ENCODE results near the gene ICAM1.

ICAM1 gene

GRCh38 chr19:10260141-10260584, 10.8 kb upstream of the ICAM1 start:
- Histone ChIP-seq H3K27ac (ENCODE audit: low read depth, low read length) (no peak overlapping the region), H3K9ac (ENCODE audit: low read depth, low read length) (no peak overlapping the region)

GRCh38 chr19:10262771-10263170, 8.1 kb upstream of the ICAM1 start:
- Histone ChIP-seq H3K36me3 (ENCODE audit: insufficient read depth, low read length) (peaks cover 10% of the 10 kb centered on the region), H3K27ac (ENCODE audit: low read depth, low read length) (no peak overlapping the region), H3K9me3 (ENCODE audit: insufficient read depth, low read depth, low read length) (no peaks in the 10 kb centered on the region), H3K27me3 (ENCODE audit: insufficient read depth, low read length) (no peaks in the 10 kb centered on the region), H3K4me1 (ENCODE audit: insufficient read depth, low read length) (no peaks in the 10 kb centered on the region), H3K9ac (ENCODE audit: low read depth, low read length) (no peak overlapping the region), H3K4me3 (ENCODE audit: low read length) (no peak overlapping the region)
- 90% methylated on average over 7 of the region's 7 CpGs for WGBS

More at GRCh38 chr19:10260141-10260584, 10.8 kb upstream of the ICAM1 start:
- 92% methylated on average over 8 of the region's 8 CpGs for WGBS
- Histone ChIP-seq H3K9me3 (ENCODE audit: insufficient read depth, low read depth, low read length) (no peaks in the 10 kb centered on the region), H3K4me1 (ENCODE audit: insufficient read depth, low read length) (no peaks in the 10 kb centered on the region), H3K27me3 (ENCODE audit: insufficient read depth, low read length) (no peaks in the 10 kb centered on the region), H3K36me3 (ENCODE audit: insufficient read depth, low read length) (peaks cover 32% of the 10 kb centered on the region), H3K4me3 (ENCODE audit: low read length) (no peak overlapping the region)

GRCh38 chr19:10266706-10267105, 4.2 kb upstream of the ICAM1 start:
- Histone ChIP-seq H3K4me3 (ENCODE audit: low read length) (no peak overlapping the region), H3K9ac (ENCODE audit: low read depth, low read length) (no peak overlapping the region), H3K27ac (ENCODE audit: low read depth, low read length) (no peak overlapping the region), H3K4me1 (ENCODE audit: insufficient read depth, low read length) (no peaks in the 10 kb centered on the region), H3K9me3 (ENCODE audit: insufficient read depth, low read depth, low read length) (no peaks in the 10 kb centered on the region), H3K27me3 (ENCODE audit: insufficient read depth, low read length) (peaks cover 34% of the 10 kb centered on the region), H3K36me3 (ENCODE audit: insufficient read depth, low read length) (no peaks in the 10 kb centered on the region)
- 97% methylated on average over 7 of the region's 7 CpGs for WGBS

GRCh38 chr19:10268071-10268470, 2.8 kb upstream of the ICAM1 start:
- 86% methylated on average over 6 of the region's 6 CpGs for WGBS
- Histone ChIP-seq H3K4me1 (ENCODE audit: insufficient read depth, low read length) (no peaks in the 10 kb centered on the region), H3K9me3 (ENCODE audit: insufficient read depth, low read depth, low read length) (no peaks in the 10 kb centered on the region), H3K27ac (ENCODE audit: low read depth, low read length) (no peak overlapping the region), H3K36me3 (ENCODE audit: insufficient read depth, low read length) (no peaks in the 10 kb centered on the region), H3K9ac (ENCODE audit: low read depth, low read length) (no peak overlapping the region), H3K4me3 (ENCODE audit: low read length) (no peak overlapping the region), H3K27me3 (ENCODE audit: insufficient read depth, low read length) (peaks cover 45% of the 10 kb centered on the region)

- peaks cover 45% of the 10 kb centered on the region for H3K27me3 ChIP-seq (ENCODE audit: insufficient read depth, low read length)
- H3K27ac ChIP-seq (ENCODE audit: low read depth, low read length): no peak overlapping the region
- H3K4me3 ChIP-seq (ENCODE audit: low read length): peak overlapping the region; percentile 49
- WGBS: 9% methylated on average over 59 of the region's 59 CpGs
- H3K36me3 ChIP-seq (ENCODE audit: insufficient read depth, low read length): no peaks in the 10 kb centered on the region
- no peak overlapping the region; the same call in 1 of the 2 replicates for H3K9ac ChIP-seq (ENCODE audit: low read depth, low read length)
- H3K9me3 ChIP-seq (ENCODE audit: insufficient read depth, low read depth, low read length): no peaks in the 10 kb centered on the region
- H3K4me1 ChIP-seq (ENCODE audit: insufficient read depth, low read length): no peaks in the 10 kb centered on the region
Measured at GRCh38 chr19:10269333-10270179, 1.4 kb upstream of the ICAM1 start.

GRCh38 chr19:10270180-10270615, 722 bp upstream of the ICAM1 start:
- Histone ChIP-seq H3K27ac (ENCODE audit: low read depth, low read length) (no peak overlapping the region), H3K27me3 (ENCODE audit: insufficient read depth, low read length) (peaks cover 45% of the 10 kb centered on the region), H3K36me3 (ENCODE audit: insufficient read depth, low read length) (no peaks in the 10 kb centered on the region), H3K9ac (ENCODE audit: low read depth, low read length) (peak overlapping the region; percentile 7; the same call in 1 of the 2 replicates), H3K4me3 (ENCODE audit: low read length) (peak overlapping the region; percentile 49), H3K9me3 (ENCODE audit: insufficient read depth, low read depth, low read length) (no peaks in the 10 kb centered on the region), H3K4me1 (ENCODE audit: insufficient read depth, low read length) (no peaks in the 10 kb centered on the region)
- 8% methylated on average over 37 of the region's 37 CpGs for WGBS

- Histone ChIP-seq H3K36me3 (ENCODE audit: insufficient read depth, low read length) (0 out of 2 replicates have a peak, but pooled peaks cover 2% of the 10 kb centered on the region), H3K4me3 (ENCODE audit: low read length) (peak overlapping the region; percentile 49), H3K27ac (ENCODE audit: low read depth, low read length) (no peak overlapping the region), H3K9ac (ENCODE audit: low read depth, low read length) (no peak overlapping the region), H3K27me3 (ENCODE audit: insufficient read depth, low read length) (peaks cover 45% of the 10 kb centered on the region), H3K9me3 (ENCODE audit: insufficient read depth, low read depth, low read length) (no peaks in the 10 kb centered on the region), H3K4me1 (ENCODE audit: insufficient read depth, low read length) (no peaks in the 10 kb centered on the region)
- WGBS: 62% methylated on average over 12 of the region's 12 CpGs
Measured at GRCh38 chr19:10271543-10272086, 695 bp downstream of the ICAM1 start.

GRCh38 chr19:10274589-10274988, 3.7 kb downstream of the ICAM1 start:
- Histone ChIP-seq H3K9ac (ENCODE audit: low read depth, low read length) (no peak overlapping the region), H3K27ac (ENCODE audit: low read depth, low read length) (no peak overlapping the region), H3K36me3 (ENCODE audit: insufficient read depth, low read length) (0 out of 2 replicates have a peak, but pooled peaks cover 2% of the 10 kb centered on the region), H3K4me1 (ENCODE audit: insufficient read depth, low read length) (no peaks in the 10 kb centered on the region), H3K4me3 (ENCODE audit: low read length) (no peak overlapping the region), H3K9me3 (ENCODE audit: insufficient read depth, low read depth, low read length) (no peaks in the 10 kb centered on the region), H3K27me3 (ENCODE audit: insufficient read depth, low read length) (peaks cover 31% of the 10 kb centered on the region)
- 94% methylated on average over 10 of the region's 10 CpGs for WGBS

- H3K4me1 ChIP-seq (ENCODE audit: insufficient read depth, low read length): no peaks in the 10 kb centered on the region
- 0 out of 2 replicates have a peak, but pooled peaks cover 2% of the 10 kb centered on the region for H3K36me3 ChIP-seq (ENCODE audit: insufficient read depth, low read length)
- H3K27me3 ChIP-seq (ENCODE audit: insufficient read depth, low read length): no peaks in the 10 kb centered on the region
- 95% methylated on average over 9 of the region's 9 CpGs for WGBS
- H3K9me3 ChIP-seq (ENCODE audit: insufficient read depth, low read depth, low read length): no peaks in the 10 kb centered on the region
- no peak overlapping the region for H3K4me3 ChIP-seq (ENCODE audit: low read length)
- no peak overlapping the region for H3K27ac ChIP-seq (ENCODE audit: low read depth, low read length)
- H3K9ac ChIP-seq (ENCODE audit: low read depth, low read length): no peak overlapping the region
Measured at GRCh38 chr19:10277795-10278589, 7.1 kb downstream of the ICAM1 start.

GRCh38 chr19:10278935-10279334, 8.0 kb downstream of the ICAM1 start:
- Histone ChIP-seq H3K27me3 (ENCODE audit: insufficient read depth, low read length) (no peaks in the 10 kb centered on the region), H3K9ac (ENCODE audit: low read depth, low read length) (no peak overlapping the region), H3K27ac (ENCODE audit: low read depth, low read length) (no peak overlapping the region), H3K4me3 (ENCODE audit: low read length) (no peak overlapping the region), H3K4me1 (ENCODE audit: insufficient read depth, low read length) (no peaks in the 10 kb centered on the region), H3K36me3 (ENCODE audit: insufficient read depth, low read length) (0 out of 2 replicates have a peak, but pooled peaks cover 2% of the 10 kb centered on the region), H3K9me3 (ENCODE audit: insufficient read depth, low read depth, low read length) (no peaks in the 10 kb centered on the region)
- WGBS: 94% methylated on average over 1 of the region's 1 CpG

All from HUES64 (cell line).